Stimulated activated CD8-positive, alpha-beta memory T cell treated with anti-CD3 and anti-CD28 coated beads, Interleukin-4, amount 100 ng/mL, for 24 hours (primary cell): Measurements from ENCODE around the gene ATP6V1G2.
A peak's percentile ranks its signal among the peaks of the same experiment; 100 is the strongest.

Source experiments
- DNase-seq: peaks from one replicate; pipeline ENCODE4 v3.0.0-alpha.2; 2020; ENCODE audit warnings: low read depth

Gene ATP6V1G2

DNA sequence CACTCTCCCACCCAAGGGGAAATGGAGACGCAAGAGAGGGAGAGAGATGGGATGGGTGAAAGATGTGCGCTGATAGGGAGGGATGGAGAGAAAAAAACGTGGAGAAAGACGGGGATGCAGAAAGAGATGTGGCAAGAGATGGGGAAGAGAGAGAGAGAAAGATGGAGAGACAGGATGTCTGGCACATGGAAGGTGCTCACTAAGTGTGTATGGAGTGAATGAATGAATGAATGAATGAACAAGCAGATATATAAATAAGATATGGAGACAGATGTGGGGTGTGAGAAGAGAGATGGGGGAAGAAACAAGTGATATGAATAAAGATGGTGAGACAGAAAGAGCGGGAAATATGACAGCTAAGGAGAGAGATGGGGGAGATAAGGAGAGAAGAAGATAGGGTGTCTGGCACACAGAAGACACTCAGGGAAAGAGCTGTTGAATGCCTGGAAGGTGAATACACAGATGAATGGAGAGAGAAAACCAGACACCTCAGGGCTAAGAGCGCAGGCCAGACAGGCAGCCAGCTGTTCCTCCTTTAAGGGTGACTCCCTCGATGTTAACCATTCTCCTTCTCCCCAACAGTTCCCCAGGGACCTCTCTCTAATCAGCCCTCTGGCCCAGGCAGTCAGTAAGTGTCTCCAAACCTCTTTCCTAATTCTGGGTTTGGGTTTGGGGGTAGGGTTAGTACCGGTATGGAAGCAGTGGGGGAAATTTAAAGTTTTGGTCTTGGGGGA is 29.7 kb upstream of the ATP6V1G2 start:
- DNase-seq: no peak

DNA sequence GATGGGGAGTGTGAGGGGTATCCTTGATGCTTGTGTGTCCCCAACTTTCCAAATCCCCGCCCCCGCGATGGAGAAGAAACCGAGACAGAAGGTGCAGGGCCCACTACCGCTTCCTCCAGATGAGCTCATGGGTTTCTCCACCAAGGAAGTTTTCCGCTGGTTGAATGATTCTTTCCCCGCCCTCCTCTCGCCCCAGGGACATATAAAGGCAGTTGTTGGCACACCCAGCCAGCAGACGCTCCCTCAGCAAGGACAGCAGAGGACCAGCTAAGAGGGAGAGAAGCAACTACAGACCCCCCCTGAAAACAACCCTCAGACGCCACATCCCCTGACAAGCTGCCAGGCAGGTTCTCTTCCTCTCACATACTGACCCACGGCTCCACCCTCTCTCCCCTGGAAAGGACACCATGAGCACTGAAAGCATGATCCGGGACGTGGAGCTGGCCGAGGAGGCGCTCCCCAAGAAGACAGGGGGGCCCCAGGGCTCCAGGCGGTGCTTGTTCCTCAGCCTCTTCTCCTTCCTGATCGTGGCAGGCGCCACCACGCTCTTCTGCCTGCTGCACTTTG is 29.0 kb upstream of the ATP6V1G2 start, which contains the start of gene TNF:
Gene TNF (plus strand): TSS at position 231 of the 567 bp plus-strand sequence. CDS start 177 bp downstream, at position 408.
- peak; percentile 67 for DNase-seq

DNA sequence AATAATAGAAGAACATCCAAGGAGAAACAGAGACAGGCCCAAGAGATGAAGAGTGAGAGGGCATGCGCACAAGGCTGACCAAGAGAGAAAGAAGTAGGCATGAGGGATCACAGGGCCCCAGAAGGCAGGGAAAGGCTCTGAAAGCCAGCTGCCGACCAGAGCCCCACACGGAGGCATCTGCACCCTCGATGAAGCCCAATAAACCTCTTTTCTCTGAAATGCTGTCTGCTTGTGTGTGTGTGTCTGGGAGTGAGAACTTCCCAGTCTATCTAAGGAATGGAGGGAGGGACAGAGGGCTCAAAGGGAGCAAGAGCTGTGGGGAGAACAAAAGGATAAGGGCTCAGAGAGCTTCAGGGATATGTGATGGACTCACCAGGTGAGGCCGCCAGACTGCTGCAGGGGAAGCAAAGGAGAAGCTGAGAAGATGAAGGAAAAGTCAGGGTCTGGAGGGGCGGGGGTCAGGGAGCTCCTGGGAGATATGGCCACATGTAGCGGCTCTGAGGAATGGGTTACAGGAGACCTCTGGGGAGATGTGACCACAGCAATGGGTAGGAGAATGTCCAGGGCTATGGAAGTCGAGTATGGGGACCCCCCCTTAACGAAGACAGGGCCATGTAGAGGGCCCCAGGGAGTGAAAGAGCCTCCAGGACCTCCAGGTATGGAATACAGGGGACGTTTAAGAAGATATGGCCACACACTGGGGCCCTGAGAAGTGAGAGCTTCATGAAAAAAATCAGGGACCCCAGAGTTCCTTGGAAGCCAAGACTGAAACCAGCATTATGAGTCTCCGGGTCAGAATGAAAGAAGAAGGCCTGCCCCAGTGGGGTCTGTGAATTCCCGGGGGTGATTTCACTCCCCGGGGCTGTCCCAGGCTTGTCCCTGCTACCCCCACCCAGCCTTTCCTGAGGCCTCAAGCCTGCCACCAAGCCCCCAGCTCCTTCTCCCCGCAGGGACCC is 28.0 kb upstream of the ATP6V1G2 start:
- DNase-seq: no peak

DNA sequence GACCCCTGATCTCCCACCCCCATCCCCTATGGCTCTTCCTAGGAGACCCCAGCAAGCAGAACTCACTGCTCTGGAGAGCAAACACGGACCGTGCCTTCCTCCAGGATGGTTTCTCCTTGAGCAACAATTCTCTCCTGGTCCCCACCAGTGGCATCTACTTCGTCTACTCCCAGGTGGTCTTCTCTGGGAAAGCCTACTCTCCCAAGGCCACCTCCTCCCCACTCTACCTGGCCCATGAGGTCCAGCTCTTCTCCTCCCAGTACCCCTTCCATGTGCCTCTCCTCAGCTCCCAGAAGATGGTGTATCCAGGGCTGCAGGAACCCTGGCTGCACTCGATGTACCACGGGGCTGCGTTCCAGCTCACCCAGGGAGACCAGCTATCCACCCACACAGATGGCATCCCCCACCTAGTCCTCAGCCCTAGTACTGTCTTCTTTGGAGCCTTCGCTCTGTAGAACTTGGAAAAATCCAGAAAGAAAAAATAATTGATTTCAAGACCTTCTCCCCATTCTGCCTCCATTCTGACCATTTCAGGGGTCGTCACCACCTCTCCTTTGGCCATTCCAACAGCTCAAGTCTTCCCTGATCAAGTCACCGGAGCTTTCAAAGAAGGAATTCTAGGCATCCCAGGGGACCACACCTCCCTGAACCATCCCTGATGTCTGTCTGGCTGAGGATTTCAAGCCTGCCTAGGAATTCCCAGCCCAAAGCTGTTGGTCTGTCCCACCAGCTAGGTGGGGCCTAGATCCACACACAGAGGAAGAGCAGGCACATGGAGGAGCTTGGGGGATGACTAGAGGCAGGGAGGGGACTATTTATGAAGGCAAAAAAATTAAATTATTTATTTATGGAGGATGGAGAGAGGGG is 27.1 kb upstream of the ATP6V1G2 start:
- no peak for DNase-seq

DNA sequence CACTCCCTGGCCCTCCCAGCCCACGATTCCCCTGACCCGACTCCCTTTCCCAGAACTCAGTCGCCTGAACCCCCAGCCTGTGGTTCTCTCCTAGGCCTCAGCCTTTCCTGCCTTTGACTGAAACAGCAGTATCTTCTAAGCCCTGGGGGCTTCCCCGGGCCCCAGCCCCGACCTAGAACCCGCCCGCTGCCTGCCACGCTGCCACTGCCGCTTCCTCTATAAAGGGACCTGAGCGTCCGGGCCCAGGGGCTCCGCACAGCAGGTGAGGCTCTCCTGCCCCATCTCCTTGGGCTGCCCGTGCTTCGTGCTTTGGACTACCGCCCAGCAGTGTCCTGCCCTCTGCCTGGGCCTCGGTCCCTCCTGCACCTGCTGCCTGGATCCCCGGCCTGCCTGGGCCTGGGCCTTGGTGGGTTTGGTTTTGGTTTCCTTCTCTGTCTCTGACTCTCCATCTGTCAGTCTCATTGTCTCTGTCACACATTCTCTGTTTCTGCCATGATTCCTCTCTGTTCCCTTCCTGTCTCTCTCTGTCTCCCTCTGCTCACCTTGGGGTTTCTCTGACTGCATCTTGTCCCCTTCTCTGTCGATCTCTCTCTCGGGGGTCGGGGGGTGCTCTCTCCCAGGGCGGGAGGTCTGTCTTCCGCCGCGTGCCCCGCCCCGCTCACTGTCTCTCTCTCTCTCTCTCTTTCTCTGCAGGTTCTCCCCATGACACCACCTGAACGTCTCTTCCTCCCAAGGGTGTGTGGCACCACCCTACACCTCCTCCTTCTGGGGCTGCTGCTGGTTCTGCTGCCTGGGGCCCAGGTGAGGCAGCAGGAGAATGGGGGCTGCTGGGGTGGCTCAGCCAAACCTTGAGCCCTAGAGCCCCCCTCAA is 25.9 kb upstream of the ATP6V1G2 start, which contains the start of gene LTA:
Gene LTA (plus strand): TSS at position 249 of the 871 bp plus-strand sequence. CDS start 454 bp downstream, at position 703.
- DNase-seq: peak; percentile 73

DNA sequence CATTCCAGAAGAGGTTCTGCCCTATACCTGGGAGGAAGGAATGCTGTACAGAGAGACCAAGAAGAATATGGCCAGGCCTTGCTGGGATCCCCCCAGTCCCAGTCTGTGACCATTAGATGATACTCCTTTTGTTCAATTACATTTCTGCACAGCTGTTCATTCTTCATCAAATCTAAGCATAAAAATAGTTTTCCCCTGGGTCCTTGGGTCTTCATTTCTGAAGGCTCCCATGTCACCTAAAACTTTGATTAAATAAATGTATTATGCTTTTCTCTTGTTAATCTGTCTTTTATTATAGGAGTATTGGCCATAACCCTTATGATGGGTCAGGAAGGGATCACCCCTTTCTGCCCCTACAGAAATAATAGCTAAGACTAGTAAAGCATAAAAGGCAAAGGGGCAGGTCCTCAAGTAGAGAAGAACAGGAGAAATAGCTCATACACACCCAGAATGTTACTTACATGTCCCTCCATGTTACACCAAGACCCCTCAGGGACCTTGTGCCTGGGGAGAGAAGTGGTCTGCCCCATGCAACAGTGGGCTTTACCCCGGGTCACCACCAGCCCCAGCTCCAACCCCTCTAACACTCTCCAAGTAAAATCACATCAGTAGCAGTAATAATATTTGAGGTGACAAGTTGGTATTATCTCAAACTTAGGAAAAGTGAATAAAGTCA is 23.6 kb upstream of the ATP6V1G2 start:
- DNase-seq: no peak

DNA sequence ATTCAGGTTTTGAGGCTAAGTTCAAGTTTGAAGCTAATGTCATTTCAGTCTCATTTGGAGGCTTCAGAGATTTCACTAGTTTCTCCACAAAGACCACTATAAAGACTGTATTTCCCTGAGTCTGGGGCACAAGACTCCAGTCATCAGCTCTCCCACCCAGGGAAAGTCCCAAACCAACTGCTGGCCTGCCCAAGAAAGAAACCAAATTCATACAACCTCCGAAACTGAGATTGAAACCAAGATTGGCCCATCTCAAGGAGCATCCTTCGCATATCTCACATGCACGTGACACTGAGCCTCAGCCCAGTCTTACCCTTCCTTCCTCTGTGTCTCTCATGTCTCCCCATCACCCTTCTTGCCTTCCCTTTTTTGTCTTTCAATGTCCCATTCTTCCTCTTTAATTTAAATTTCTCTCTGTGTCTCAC is 22.1 kb upstream of the ATP6V1G2 start:
- no peak for DNase-seq

DNA sequence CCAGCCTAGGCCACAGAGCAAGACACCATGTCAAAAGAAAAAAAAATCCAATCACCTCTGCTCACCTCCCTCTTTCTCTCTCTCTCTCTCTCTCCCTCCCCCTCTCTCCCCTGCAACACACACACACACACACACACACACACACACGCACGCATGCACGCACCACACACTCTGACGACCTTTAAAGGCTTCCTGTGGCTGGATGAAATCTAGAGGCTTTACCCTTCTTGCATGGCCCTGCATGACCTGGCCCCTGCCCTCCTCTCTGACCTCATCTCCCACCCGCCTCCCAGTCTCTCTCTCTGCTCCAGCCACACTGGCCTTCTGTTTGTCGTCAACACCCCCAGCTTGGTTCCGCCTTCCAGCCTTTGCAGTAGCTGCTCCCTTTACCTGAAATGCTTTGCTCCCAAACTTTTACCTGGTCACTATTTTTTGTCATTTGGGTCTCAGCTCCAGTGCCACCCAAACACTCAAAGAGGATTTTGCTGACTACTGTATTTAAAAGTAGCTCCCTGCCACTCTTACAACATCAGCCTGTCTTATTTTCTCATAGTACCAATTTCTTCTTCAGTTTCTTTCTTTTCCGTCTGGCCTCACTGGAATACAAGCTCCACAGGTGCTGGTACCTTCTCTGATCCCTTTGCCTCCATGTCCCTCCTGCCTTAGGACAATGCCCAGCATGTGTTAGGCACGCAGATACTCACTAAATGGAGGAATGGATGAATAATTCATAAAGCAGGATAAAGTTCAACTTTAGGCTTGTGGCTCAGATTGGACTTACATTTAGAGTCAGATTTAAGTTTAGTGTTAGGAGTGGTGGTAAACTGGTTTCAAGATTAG is 21.3 kb upstream of the ATP6V1G2 start:
- no peak for DNase-seq

DNA sequence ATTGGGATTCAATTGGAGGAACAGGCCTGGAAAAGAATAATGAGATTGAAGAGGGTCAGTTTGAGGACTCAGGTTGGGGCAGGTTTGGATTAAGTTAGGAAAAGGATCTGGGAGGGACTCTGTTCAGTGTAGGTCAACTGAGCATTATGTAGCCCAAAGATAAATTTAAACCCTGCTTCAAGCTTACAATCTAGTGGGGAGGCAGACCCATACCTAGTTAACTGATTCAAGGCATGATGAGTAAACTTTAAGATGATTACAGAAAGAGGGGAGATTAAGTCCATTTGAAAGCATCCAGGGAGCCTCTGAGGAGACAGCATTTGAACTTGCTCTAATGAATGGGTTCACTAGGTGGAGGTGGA is 14.3 kb upstream of the ATP6V1G2 start:
- DNase-seq: no peak

DNA sequence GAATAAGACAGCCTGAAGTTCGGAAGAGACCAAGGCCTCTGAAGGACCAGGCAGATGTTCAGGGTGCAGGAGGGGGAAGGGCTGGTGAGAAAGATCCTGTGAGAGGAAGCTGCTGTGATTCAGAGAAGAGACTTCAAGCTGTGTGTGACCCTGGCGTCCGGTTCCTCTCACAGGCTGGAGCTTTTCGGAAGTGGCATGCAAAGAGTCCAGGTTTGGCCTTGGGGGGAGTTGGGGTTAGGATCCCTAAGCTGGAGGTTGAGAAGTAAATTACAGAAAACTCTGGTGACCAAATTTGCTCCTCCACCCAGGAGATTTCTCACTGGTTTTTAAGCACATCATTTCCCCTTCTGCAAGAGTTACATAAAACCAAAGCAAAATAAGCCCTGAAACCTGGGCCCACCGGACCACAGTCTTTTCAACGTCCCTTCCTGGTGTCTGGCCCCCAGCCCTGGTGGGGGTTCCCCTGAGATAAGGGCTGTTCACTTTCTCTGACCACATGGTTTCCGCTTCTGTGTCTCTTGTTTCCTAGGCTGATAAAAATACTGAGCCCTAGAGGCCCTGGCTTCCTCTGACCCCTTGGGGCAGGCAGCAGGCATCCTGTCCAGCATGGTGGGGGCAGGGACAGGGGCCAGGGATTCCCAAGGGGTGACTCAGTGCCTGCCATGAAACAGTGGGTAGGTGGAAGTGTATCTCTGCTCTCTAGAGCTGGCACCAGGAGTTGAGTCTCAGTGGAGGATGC is 13.7 kb upstream of the ATP6V1G2 start:
- no peak for DNase-seq

DNA sequence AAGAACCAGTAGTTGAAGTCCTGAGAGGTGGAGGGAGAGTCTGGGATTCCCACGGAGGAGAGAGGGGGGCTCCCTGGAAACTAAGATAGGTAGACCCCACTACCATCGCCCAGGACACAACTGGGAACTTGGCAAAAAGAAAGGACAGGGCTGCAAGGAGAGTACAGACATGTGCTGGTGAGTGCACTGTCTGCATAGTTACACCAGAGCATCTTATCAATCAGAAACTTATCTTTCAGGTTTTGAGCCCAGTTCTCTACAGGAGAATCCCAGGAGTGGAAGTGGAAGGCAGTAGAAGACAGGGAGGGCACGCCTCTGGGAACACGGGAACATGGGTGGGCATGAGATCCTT is 13.2 kb upstream of the ATP6V1G2 start:
- no peak for DNase-seq

DNA sequence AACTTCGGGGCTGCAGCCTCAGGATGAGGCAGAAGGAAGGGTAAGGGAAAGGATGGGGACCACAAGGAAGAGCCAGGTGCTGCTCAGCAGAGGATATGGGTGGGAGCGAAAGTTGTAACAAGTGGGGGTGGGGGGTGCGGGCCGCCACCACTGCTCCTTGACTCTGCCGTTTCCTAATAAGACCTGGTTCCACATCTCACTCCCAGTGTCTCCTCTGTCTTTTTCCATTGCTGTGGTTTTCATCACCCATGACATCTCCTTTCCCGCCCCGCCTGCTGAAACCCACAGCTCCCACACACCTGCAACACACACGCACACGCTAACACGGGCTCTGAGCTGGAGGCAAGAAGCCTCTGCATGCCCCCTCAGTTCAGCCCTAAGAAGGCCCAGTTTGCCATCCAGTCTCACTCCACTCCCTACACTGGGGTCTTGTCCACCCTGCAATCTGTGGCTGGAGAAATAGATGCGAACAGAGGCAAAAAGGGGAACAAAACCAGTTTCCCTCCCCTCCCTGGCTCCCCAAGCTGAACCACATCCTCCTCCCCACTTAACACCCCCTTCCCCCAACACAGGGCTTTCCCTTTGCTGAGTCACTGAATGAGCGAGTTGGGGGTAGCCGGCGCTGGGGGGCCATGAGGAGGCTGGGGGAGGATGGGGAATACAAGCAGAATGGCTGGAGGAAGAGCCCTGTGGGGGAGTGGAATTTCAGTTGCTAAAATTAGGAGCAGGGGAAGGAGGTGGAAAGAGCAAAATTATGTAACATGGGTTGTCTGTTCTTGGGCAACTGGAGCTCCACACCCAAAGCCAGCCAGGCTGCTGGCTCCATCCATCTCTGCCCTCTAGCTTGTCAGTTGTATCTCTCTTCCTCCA is 12.5 kb upstream of the ATP6V1G2 start:
- DNase-seq: no peak

DNA sequence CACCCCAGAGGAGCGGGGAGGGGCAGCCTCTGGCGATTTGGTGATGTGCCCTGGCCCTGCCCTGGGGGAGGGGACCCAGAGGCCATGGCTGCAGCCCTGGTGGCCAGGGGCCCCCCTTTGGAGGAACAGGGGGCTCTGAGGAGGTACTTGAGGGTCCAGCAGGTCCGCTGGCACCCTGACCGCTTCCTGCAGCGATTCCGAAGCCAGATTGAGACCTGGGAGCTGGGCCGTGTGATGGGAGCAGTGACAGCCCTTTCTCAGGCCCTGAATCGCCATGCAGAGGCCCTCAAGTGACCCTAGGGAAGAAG is 11.9 kb upstream of the ATP6V1G2 start:
- no peak for DNase-seq

DNA sequence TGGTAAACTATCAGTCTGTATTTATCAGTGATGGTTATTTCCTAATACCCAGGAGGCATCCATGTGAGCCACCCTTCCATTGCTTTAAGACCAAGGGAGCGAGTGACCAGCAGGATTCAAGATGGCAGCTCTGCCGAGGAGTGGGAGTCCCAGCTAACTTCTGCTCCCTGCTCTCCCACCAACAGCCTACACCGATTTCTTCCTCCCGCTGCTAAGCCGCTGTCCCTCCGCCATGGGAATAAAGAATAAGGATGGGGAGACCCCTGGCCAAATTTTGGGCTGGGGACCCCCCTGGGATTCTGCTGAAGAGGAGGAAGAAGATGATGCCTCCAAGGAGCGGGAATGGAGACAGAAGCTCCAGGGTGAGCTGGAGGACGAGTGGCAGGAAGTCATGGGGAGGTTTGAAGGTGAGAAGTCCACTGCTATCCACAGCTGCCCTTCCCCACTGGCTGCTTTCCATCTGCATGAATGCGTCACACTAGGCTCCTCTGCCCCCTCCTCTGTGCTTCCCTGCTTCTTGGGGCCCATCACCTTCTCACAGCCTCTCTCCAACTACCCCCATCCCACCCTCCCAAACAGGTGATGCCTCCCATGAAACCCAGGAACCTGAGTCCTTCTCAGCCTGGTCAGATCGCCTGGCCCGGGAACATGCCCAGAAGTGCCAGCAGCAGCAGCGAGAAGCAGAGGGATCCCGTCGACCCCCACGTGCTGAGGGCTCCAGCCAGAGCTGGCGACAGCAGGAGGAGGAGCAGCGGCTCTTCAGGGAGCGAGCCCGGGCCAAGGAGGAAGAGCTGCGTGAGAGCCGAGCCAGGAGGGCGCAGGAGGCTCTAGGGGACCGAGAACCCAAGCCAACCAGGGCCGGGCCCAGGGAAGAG is 11.3 kb upstream of the ATP6V1G2 start:
- DNase-seq: no peak

DNA sequence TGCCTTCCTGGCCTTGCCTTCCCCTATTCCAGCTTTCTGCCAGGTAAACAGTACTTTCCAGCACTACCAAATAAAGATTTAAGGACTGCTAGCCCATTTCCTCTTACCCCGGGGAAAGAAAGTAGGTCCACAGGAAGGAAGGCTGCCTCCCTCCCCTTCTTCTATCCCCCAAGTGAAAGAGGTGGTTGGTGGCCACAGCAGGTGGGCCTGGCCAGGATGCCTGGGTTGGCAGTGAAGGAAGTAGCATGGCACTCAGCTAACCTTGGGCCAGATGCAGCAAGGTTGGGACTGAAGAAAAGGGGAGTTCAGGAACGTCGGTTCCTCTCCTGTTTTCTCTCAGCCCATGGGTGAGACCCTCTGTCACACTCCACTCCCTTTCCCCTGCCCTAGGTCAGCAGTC is 9.9 kb upstream of the ATP6V1G2 start:
- DNase-seq: no peak

DNA sequence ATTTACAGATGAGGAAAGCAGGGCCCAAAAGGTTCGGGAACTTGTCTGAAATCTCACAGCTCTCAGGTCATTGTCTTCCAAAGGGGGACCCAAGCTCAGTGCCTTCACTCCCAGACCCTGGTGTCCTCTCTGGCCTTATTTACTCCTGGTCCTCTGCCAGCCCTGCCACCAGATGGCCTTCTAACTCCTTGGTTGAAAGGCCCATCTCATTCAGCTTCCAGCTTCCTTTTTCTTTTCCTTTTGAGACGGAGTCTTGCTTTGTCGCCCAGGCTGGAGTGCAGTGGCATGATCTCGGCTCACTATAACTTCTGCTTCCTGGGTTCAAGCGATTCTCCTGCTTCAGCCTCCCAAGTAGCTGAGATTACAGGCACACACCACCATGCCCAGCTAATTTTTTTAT is 5.0 kb upstream of the ATP6V1G2 start:
- peak; percentile 44 for DNase-seq

DNA sequence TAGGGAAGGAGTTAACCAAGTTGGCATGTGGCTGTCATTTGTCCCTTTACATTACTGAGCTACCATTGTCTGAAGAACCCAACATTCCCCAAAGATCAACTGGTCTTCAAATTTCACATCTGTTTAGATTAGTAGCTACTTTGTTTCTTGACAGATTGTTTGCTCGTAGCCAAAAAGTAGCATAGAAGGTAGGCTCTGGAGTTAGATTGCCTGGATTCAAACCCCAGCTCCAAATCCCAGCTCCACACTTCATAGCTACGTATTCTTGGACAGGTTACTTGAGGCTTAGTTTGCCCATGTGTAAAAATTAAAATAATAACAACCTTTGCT is 2.1 kb upstream of the ATP6V1G2 start:
- no peak for DNase-seq
